Activated T-cell treated with anti-CD3 and anti-CD28 coated beads, Interleukin-2, amount 50 U/mL, for 1 hour (primary cell): ENCODE data around the gene SUPT20H.
"Not testable (repeated sequence)": the region's sequence is repeated elsewhere in the genome, so short reads cannot be mapped to it uniquely, and the experiment has no call there.

ENCODE experiments used
- DNase-seq: peaks from one replicate; pipeline ENCODE4 v3.0.0-alpha.2; 2020

SUPT20H gene

GRCh38 chr13:37069597-37070103 lies 10.2 kb upstream of the SUPT20H start:
- DNase-seq: no peak

- no peak for DNase-seq
Measured at GRCh38 chr13:37068962-37069361, 9.5 kb upstream of the SUPT20H start.

GRCh38 chr13:37067874-37068273 lies 8.4 kb upstream of the SUPT20H start:
- DNase-seq: no peak

- DNase-seq: no peak
Measured at GRCh38 chr13:37065890-37066526, 6.5 kb upstream of the SUPT20H start.

GRCh38 chr13:37059848-37060192 lies 332 bp upstream of the SUPT20H start:
- DNase-seq: no peak

GRCh38 chr13:37056228-37056627 lies 3.3 kb downstream of the SUPT20H start:
- not testable (repeated sequence) for DNase-seq

- DNase-seq: not testable (repeated sequence)
Measured at GRCh38 chr13:37053111-37053510, 6.4 kb downstream of the SUPT20H start.

GRCh38 chr13:37049810-37050209 lies 9.7 kb downstream of the SUPT20H start:
- no peak for DNase-seq

GRCh38 chr13:37047846-37048245 lies 11.6 kb downstream of the SUPT20H start:
- no peak for DNase-seq

- DNase-seq: no peak
Measured at GRCh38 chr13:37047032-37047431, 12.5 kb downstream of the SUPT20H start.

GRCh38 chr13:37046062-37046461 lies 13.4 kb downstream of the SUPT20H start:
- no peak for DNase-seq

GRCh38 chr13:37040789-37041188 lies 18.7 kb downstream of the SUPT20H start:
- no peak for DNase-seq

- no peak for DNase-seq
Measured at GRCh38 chr13:37039896-37040295, 19.6 kb downstream of the SUPT20H start.

- DNase-seq: no peak
Measured at GRCh38 chr13:37037241-37037640, 22.2 kb downstream of the SUPT20H start.

- no peak for DNase-seq
Measured at GRCh38 chr13:37029617-37030016, 29.9 kb downstream of the SUPT20H start.

- no peak for DNase-seq
Measured at GRCh38 chr13:37027639-37028038, 31.8 kb downstream of the SUPT20H start.

- no peak for DNase-seq
Measured at GRCh38 chr13:37026771-37027170, 32.7 kb downstream of the SUPT20H start.

GRCh38 chr13:37023871-37024270 lies 35.6 kb downstream of the SUPT20H start:
- DNase-seq: no peak

GRCh38 chr13:37014609-37015008 lies 44.9 kb downstream of the SUPT20H start:
- no peak for DNase-seq

GRCh38 chr13:37011788-37012187 lies 47.7 kb downstream of the SUPT20H start:
- DNase-seq: no peak

- no peak for DNase-seq
Measured at GRCh38 chr13:37011002-37011401, 48.5 kb downstream of the SUPT20H start.

- no peak for DNase-seq
Measured at GRCh38 chr13:37010424-37010823, 49.1 kb downstream of the SUPT20H start.

GRCh38 chr13:37009692-37010091 lies 49.8 kb downstream of the SUPT20H start:
- DNase-seq: no peak

GRCh38 chr13:37001921-37002250 lies 57.6 kb downstream of the SUPT20H start:
- no peak for DNase-seq

GRCh38 chr13:36999054-36999714 lies 60.3 kb downstream of the SUPT20H start, which contains the start of gene ALG5:
ALG5 (minus strand) TSS chr13:36999340; CDS start chr13:36999300, 40 bp downstream.
- DNase-seq: peak; percentile 97
